K562 (cell line): ENCODE results near the gene NOXRED1. TPM values are rescaled to one million over a fixed set of nuclear protein-coding genes. Genes with fewer than 3 reads are reported as not detected.

Source experiments
- BDP1 ChIP-seq: IDR thresholded peaks from 3 replicates; pipeline ENCODE4 v1.6.1; 2011; ENCODE audit not compliant: insufficient read length, insufficient read depth
- CHD7 ChIP-seq: fragments of 200-600 bp; sonication (generic); IDR thresholded peaks from one replicate; pipeline ENCODE4 v1.6.1; 2012; ENCODE audit warnings: mild to moderate bottlenecking, low read depth, low read length, inconsistent platforms
- FOXJ3 ChIP-seq: sonication (generic); formaldehyde crosslinking; IDR thresholded peaks from 2 replicates; pipeline ENCODE4 v1.4.0; 2020; ENCODE audit warnings: mild to moderate bottlenecking, missing genetic modification reagents
- NCOR1 ChIP-seq: fragments of 450-650 bp; IDR thresholded peaks from 2 replicates; pipeline ENCODE4 v1.6.1; 2016; ENCODE audit warnings: mild to moderate bottlenecking, moderate library complexity
- TCF7L2 ChIP-seq: fragments of 150-350 bp; IDR thresholded peaks from 2 replicates; pipeline ENCODE4 v1.6.1; 2016; ENCODE audit warnings: low read depth, mild to moderate bottlenecking, low read length, moderate library complexity
- VEZF1 ChIP-seq: fragments of 200-800 bp; sonication (Bioruptor generic); IDR thresholded peaks from 2 replicates; pipeline ENCODE4 v1.6.1; 2017; ENCODE audit warnings: missing genetic modification characterization, missing compliant biosample characterization
- polyA plus RNA-seq, 8 experiments: library from polyadenylated mRNA; depleted of rRNA in 4 of 8; stranded (reverse) in 5 of 8; unstranded in 3 of 8; fragments of >200 nt; fragmentation: Nextera tagmentation in 2 of 8; fragmentation: Illumina TruSeq in 1 of 8; extraction: Ambion mirVana in 2 of 8; extraction: Trizol in 1 of 8; gene quantifications; 2 replicates each; pipeline versions ENCODE4 v1.2.1 to v1.2.3, GENCODE V29; 2011 to 2014; ENCODE audit warnings: inconsistent platforms in 1 of 8, missing spikeins in 1 of 8
- total RNA-seq, 7 experiments: library from RNA; depleted of rRNA in 6 of 7; stranded (reverse); fragments of >200 nt in 6 of 7; fragmentation: Illumina TruSeq in 2 of 7; extraction: Trizol in 2 of 7; gene quantifications; 2 replicates each; pipeline versions ENCODE4 v1.2.1 to v1.2.3, GENCODE V29; 2011 to 2021; ENCODE audit warnings: low replicate concordance in 1 of 7
- TF ChIP-seq, protein P1 (sequence below): sonication (generic); formaldehyde crosslinking; IDR thresholded peaks from 2 replicates; pipeline ENCODE4 v1.8.0; 2022; ENCODE audit warnings: mild to moderate bottlenecking, missing genetic modification reagents
- TF ChIP-seq, protein P2 (sequence below): sonication (generic); formaldehyde crosslinking; IDR thresholded peaks from 2 replicates; pipeline ENCODE4 v1.8.0; 2023; ENCODE audit warnings: mild to moderate bottlenecking, missing genetic modification reagents

The NOXRED1 gene
- total and polyA plus RNA-seq, 9 of the 15 experiments (the other 6 are each of a cell fraction or from before 2014, with no cell fraction given) = 0.15 to 0.85 (median 0.30) TPM

- TF ChIP-seq CHD7 = no peak
- no peak for TF ChIP-seq BDP1
- no peak for TF ChIP-seq NCOR1
- TF ChIP-seq VEZF1 = peak; percentile 22; the same call in 1 of the 2 replicates
- TF ChIP-seq, protein P1, sequence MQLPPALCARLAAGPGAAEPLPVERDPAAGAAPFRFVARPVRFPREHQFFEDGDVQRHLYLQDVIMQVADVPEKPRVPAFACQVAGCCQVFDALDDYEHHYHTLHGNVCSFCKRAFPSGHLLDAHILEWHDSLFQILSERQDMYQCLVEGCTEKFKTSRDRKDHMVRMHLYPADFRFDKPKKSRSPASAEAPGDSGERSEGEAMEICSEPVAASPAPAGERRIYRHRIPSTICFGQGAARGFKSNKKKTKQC (CRISPR knock-in tag) = no peak
- TF ChIP-seq, protein P2, sequence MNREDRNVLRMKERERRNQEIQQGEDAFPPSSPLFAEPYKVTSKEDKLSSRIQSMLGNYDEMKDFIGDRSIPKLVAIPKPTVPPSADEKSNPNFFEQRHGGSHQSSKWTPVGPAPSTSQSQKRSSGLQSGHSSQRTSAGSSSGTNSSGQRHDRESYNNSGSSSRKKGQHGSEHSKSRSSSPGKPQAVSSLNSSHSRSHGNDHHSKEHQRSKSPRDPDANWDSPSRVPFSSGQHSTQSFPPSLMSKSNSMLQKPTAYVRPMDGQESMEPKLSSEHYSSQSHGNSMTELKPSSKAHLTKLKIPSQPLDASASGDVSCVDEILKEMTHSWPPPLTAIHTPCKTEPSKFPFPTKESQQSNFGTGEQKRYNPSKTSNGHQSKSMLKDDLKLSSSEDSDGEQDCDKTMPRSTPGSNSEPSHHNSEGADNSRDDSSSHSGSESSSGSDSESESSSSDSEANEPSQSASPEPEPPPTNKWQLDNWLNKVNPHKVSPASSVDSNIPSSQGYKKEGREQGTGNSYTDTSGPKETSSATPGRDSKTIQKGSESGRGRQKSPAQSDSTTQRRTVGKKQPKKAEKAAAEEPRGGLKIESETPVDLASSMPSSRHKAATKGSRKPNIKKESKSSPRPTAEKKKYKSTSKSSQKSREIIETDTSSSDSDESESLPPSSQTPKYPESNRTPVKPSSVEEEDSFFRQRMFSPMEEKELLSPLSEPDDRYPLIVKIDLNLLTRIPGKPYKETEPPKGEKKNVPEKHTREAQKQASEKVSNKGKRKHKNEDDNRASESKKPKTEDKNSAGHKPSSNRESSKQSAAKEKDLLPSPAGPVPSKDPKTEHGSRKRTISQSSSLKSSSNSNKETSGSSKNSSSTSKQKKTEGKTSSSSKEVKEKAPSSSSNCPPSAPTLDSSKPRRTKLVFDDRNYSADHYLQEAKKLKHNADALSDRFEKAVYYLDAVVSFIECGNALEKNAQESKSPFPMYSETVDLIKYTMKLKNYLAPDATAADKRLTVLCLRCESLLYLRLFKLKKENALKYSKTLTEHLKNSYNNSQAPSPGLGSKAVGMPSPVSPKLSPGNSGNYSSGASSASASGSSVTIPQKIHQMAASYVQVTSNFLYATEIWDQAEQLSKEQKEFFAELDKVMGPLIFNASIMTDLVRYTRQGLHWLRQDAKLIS (CRISPR knock-in tag) = no peak
- TF ChIP-seq FOXJ3 (CRISPR knock-in tag) = no peak
- TF ChIP-seq TCF7L2 = no peak
Measured at GRCh38 chr14:77406718-77407117, 16.6 kb downstream of the NOXRED1 start (continued).
